HG02840 (cell line): Measurements from ENCODE around the gene SLC35F1.
"Not testable (repeated sequence)": the region's sequence is repeated elsewhere in the genome, so short reads cannot be mapped to it uniquely, and the experiment has no call there.

Experiments
- ATAC-seq: cut with Tn5 transposase; IDR thresholded peaks from one replicate; pipeline ENCODE4 v1.9.1; 2021; ENCODE audit warnings: mild to moderate bottlenecking, moderate library complexity, moderate number of reproducible peaks; ENCODE audit not compliant: unreplicated experiment, low FRiP score

Gene SLC35F1

DNA sequence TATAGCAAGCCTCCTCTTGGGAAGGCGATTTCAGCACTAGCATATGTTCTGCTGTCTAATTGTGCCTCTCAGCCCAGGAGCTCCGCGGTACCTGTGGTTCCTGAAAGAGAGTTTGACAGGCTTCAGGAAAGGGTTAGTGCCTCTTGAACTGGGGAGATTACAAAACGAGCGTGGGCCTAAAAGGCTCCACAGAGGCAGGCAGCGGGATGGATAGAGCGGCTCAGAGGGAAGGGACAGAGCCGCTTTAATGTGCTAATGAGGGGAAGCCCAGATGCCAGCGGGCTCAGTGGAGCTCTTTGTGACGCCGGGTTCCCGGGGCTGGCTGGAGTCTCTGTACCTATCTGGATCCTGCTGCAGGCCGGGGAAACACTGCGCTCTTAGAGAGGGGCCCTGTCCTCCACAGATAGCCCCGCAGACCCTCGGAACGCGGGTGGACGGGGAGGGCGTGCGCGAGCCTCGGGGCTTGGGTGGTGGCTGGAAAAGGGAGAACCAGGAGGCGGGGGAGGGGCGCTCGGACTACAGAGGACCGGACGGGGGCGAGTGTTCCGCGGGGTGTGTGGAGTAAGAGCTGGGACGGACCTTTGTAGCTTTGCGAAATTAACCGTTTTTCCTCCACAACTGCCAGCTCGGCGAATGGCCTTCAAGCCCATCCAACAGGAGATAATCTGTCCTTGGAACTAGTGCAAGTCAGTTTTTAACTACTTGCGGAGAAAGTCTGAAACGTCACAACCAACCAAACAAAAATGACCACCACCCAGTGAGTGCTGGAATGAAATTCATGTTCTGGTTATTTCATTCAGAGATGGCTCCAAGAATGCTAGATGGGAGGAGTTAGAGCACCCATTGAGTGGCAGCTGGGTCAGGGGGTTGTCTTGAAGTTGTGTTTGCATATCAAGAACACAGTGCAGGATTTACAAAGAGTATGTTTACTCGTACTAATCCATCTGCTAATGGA is 13.0 kb downstream of the SLC35F1 start:
- no peak for ATAC-seq

DNA sequence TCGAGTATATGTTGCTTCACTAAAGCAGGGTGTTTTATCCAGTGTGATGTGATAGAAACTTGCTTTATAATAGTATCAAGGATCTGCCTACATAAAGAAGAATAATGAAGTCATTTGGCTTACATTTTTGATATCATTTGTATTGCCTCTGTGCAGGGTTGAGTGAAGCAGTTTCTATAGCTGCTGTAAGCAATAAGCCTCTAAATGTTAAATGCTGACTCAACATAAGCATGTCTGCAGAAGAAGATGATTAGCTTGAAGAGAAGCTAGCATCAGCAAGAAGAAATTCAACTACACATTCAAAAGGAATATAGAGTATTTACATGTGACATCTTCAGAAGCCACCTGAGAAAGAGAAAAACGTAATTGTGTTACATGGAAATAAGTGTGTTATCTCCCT is 17.6 kb downstream of the SLC35F1 start:
- no peak for ATAC-seq

DNA sequence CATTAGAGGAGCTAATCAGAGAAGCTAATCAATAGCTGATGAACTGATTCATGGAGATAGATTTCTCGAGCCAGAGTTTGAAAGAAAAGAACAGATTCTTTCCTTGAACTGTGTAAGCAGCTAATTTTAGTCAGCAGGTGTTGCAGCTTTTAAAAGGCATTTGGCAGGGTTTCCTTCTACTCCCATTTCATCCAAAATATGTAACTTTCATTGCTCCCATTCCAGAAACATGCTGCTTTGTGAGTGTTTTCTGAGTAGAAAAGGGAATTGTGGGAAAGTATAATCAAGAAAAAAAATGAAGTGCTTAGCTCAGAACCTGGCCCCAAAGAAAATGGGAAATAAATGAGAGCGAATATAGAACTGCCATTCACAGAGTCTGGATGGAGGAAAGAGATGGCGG is 20.8 kb downstream of the SLC35F1 start:
- no peak for ATAC-seq

DNA sequence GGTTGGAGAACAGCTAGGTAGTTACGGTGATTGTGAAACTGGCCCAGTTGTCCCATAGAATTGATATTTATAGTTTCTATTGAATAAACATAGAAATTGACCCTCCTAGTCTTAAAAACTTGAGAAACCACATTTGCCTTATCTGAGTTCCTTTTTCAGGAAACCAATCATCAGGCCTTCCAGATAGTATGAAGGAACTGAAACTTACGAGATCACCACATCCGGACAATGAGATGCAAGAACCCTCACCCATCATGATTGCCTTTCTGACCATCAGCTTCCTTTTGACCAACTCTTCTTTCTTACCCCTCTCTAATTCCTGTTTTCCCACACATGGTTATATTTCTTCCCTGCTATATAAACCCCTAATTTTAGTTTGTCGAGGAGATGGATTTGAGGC is 21.8 kb downstream of the SLC35F1 start:
- no peak for ATAC-seq

DNA sequence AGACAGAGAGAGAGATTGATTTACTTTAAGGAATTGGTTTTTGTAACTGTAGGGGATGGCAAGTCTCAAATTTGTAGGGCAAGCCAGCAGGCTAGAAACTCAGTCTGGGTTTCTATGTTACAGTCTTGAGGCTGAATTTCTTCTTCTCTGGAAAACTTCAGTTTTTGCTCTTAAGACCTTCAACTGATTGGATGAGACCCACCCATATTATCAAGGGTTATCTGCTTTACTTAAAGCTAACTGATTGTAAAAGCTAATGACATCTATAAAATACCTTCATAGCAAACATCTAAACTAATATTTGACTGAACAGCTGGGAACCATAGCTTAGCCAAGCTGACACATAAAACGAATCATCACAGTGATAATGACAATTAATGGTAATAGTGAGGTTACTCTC is 22.4 kb downstream of the SLC35F1 start:
- ATAC-seq: no peak

DNA sequence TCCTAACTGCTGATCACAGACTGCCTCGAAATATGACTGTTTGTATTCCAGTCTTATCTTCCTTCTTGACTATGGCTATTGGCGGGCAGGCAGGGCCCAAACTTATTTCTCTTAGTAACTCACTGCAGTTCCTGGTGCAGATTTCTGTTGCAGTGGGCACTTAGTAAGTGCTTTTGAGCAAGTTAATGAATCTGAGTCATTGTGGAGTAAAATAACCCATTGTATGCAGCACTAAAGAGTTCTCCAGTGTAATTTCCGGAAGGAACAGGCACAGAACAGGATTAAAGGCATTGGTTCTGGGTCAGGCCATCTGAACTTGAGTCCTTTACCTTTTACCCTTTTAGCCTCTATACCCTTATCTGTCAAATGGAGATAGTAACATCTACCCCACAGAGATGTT is 23.6 kb downstream of the SLC35F1 start:
- no peak for ATAC-seq

DNA sequence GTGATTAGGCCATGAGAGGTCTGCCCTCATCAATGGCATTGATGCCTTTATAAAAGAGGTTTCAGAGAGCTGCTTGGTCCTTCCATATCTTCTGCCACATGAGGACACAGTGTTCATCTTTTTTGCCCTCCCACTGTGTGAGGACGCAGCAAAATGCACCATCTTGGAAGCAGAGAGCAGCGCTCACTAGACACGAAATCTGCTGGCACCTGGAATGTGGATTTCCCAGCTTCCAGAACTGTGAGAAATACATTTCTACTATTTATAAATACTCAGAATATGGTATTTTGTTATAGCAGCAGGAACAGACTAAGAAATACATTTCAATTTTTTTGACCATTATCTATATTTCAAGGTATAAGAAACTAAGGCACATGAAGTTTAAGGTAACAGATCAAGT is 24.9 kb downstream of the SLC35F1 start:
- ATAC-seq: no peak

DNA sequence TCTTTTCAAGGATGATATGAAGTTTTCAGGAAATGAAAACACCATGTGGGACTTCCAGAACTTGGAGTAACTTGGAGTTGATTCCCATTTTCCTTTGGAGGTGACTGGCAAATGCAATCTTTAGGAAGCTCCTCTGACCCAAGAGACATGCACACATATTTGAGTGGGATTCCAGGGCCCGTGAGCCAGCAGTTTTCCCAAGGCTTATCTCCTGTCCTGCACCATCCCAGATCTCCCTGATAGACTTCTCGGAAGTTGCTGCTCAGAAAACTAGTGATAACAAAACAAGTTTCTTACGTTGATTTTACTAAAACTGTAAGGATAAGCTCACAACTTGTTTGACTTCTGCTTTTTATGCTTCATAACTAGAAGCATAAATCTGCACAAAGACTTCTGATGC is 25.6 kb downstream of the SLC35F1 start:
- no peak for ATAC-seq

DNA sequence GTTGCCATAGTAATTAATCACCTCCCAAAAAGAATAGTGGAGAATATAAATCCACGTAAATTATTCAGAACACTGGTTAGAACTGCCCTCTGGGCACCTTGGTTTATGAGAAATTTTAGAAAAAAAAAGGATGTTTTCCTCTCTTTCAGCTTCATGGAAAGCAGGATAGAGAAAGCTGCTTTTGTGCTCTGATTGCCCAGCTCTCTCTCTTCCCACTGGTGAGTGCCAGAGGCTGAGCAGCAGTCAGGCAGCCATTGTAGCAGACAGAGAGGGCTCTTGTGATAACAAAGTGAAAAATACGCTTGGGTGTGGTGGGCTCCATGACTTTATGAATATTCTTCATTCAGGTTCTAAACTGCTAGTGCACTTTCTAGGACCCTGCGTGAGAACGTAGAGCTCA is 26.4 kb downstream of the SLC35F1 start:
- no peak for ATAC-seq

DNA sequence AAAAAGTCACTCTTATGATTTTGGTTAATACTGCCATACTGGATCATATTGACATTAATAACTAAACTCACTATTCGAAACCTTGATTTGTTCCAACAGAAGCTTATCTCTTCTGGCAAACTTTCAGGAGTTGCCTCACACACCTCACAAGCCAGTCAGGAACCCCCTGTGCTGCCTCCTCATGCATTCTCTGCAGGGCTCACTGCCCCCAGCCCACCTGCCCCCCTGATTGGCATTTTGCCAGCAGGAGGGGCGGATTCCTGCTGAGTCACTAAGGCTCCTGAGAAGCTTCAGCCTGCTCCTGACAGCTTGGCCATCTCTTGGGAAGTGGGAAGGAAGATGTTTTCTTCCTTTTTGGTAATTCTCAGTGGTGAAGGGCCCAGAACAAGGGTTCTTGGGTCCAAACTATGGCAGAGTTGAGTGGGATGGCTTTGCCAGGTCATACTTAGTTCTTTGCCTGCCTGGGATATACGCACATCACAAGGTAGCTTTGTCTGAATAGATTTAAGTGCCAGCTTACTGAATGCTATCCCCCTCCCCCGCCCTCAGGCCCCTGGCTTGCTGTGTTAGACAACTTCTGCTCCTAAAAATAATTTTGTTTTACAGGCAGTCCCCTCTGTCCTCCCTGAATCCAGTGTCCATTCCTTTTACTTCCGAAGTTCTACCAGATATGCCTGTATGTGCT is 31.4 kb downstream of the SLC35F1 start:
- ATAC-seq: no peak

DNA sequence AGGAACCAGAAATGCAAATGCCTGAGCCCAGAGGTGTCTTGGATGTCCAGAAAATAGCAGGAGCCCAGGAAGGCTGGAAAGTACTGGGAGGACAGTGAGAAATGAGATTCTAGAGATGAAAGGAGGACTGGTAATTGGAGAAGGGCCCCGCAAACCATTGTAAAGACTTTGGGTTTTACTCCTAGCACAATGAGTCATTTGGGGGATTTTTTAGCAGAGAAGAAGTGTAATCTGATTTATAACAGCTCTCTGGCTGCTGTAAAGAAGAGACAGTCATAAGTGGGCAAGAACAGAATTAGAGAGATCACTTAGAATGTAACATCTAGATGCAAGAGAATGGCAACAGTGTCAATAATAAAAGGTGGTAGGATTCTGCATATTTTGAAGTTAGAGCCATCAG is 40.2 kb downstream of the SLC35F1 start:
- ATAC-seq: no peak

DNA sequence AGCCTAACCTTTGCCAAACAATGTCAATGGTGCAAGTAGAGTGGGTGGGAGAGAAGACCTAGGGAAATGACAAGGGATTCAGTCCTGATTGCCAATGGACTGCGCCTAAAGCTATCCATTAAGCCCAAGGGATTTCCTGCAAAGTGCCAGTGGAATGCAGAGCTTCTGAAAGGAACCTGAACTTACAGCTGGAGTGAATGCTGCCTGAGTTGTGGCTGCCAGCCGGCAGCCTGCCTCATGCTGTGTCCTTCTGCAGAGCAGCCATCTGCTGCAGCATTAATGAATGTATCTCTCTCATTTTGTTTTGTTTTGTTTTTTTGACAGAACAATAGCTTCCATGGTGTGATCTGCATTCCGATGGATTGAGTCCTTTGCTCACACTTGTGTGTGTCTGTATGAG is 44.7 kb downstream of the SLC35F1 start:
- no peak for ATAC-seq

DNA sequence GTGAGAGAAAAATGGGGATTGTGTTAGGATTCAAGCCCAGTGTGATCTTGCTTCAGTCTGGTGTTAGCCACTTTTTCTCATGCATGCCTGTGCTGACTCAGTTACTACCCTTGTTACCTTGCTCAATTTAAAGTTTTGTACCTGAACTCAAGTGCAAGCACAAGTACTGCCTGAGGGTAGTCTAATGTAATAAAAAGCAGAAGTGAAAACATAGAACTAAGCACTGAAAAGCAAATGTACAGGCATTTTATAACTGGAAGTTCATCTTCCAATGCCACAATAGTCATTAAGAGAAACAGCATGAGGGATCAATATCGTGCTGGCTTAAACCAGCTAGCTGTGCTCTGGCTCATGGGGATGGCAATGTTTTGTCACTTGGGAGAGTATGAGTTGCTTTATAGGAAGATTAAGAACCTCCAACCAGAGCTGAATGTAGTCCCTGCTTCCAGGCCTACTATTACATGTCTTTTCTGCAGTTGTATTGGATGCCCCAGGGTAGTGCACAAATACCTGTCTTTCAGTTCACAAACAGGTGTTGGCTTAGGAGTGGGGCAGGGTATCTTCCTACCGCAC is 48.7 kb downstream of the SLC35F1 start:
- no peak for ATAC-seq

DNA sequence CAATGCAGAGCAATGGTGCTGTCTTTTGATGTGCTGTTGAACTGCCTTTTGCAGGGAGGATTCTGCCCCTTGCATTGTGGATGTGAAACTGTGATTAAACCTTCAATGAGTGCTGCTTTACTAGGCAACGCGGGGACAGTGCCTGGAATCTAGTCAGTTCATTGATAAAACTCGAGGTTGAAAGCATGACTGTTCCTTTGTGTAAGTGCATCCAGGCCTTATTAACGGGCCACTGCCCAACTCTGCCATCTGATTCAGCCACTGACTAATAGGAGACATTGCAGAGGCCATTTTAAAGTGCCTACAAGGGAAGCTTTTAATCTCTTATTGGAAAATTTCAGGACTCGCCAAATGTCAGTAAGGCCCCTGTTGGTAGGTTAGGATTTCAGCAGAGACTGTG is 49.3 kb downstream of the SLC35F1 start:
- ATAC-seq: no peak

DNA sequence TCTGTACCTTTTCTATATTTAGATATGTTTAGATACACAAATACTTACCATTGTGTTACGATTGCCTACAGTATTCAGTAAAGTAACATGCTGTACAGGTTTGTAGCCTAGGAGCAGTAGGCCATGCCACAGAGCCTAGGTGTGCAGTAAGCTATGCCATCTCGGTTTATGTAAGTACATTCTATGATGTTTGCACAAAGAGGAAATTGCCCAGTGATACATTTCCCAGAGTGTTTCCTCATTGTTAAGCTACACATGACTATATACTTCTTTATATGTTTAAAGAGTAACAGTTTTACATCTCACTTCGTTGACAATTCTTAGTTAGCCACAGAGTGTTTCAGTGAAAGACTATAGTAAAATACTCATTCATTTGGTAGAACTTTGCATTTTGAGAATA is 51.5 kb downstream of the SLC35F1 start:
- no peak for ATAC-seq

DNA sequence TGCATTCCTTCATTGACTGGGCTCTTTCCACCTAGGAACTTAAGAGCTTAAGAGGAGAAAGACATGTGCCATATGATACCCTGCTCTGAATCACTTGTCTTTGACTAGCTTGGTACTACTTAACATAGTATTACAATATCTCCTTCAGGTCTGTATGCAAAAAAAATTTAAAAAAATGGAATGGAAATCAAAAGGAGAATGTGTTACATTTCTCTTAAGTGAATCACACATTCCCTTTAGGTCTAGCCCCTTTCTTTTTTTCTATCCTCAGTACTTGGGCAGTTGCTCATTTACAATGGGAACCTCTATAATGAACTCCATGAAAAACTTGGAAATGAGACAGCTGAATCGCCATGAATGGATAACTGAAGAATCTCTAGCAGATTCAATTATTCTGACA is 53.8 kb downstream of the SLC35F1 start:
- no peak for ATAC-seq

DNA sequence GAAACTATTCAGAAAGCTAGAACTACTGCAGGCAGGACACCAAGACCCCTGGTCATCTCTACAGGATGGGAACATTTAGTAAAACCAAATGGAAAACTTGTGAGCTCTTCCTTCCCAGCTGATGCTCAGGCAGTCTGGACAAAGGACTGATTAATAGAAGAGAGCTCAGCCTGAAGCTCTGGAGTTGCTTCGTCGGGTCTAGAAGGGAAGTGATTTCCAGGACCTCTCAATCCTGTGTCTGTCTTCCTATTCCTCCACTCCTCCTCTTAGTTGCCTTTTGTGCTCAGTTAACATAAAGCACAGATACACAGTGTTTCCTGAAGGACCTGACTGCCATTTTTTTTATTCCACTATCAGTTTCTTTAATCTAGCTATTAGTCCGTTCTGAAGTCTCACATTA is 54.2 kb downstream of the SLC35F1 start:
- no peak for ATAC-seq

DNA sequence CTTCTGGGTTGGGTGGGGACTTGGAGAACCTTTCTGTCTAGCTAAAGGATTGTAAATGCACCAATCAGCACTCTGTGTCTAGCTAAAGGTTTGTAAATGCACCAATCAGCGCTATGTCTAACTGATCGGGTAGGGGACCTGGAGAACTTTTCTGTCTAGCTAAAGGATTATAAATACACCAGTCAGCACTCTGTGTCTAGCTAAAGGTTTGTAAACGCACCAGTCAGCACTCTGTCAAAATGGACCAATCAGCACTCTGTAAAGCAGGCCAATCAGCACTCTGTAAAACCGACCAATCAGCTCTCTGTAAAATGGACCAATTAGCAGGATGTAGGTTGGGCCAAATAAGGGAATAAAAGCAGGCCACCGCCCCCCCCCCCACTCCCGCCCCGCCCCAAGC is 58.7 kb downstream of the SLC35F1 start:
- not testable (repeated sequence) for ATAC-seq

DNA sequence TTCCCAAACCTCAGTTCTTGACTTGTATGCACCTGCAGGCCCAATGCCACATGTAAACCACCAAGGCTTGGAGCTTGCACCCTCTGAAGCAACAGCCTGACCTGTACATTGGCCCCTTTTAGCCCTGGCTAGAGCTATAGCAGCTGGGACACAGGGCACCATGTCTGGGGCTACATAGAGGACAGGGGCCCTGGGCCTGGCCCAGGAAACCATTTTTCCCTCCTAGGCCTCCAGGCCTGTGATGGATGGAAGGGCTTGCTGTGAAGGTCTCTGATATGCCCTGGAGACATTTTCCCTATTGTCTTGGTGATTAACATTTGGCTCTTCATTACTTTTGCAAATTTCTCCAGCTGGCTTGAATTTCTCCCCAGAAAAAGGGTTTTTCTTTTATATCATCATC is 64.6 kb downstream of the SLC35F1 start:
- no peak for ATAC-seq

DNA sequence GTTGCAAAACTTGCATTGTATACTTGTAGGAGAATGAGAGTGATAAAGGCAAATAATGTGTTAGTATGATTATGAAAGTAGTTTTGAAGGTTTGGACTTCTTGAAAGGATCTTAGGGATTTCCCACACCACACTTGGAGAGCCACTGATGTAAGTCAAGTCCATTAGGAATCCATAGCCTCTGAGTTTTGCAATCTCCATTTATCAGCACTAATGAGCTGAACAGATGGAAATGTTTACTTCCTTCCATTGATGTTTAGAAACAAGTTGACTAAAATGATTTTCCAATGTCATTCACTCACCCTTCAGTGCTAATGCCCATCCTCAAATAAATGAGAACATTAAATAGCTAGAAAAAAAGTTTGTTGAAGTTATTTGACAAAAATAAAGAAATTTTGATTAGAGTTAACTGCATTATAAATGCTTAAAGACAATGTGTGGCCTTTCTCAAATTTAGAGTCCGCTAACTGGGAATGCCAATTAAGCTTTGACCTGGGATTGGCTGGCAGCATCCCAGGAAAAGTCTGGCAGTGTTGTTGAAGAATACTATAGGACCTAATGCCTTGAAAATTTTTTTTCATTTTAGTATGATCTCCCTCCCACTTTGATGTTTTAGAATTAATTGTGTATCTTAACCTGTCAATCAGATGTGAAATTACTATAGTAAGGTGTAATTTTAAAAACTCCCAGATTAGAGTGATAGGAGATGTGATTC is 68.0 kb downstream of the SLC35F1 start:
- ATAC-seq: no peak
